Activated T-helper 1 cell treated with anti-CD3 and anti-CD28 coated beads, Interleukin-2, amount 50 U/mL, for 16 hours (primary cell): ENCODE data around the gene HYAL1.
"Not testable (repeated sequence)": the region's sequence is repeated elsewhere in the genome, so short reads cannot be mapped to it uniquely, and the experiment has no call there.

Source experiments
- DNase-seq, 2 donors: peaks; one replicate each; pipeline ENCODE4 v3.0.0-alpha.2; 2020; ENCODE audit warnings: low read depth in 1 of 2, low spot score in 1 of 2

HYAL1 gene

DNA sequence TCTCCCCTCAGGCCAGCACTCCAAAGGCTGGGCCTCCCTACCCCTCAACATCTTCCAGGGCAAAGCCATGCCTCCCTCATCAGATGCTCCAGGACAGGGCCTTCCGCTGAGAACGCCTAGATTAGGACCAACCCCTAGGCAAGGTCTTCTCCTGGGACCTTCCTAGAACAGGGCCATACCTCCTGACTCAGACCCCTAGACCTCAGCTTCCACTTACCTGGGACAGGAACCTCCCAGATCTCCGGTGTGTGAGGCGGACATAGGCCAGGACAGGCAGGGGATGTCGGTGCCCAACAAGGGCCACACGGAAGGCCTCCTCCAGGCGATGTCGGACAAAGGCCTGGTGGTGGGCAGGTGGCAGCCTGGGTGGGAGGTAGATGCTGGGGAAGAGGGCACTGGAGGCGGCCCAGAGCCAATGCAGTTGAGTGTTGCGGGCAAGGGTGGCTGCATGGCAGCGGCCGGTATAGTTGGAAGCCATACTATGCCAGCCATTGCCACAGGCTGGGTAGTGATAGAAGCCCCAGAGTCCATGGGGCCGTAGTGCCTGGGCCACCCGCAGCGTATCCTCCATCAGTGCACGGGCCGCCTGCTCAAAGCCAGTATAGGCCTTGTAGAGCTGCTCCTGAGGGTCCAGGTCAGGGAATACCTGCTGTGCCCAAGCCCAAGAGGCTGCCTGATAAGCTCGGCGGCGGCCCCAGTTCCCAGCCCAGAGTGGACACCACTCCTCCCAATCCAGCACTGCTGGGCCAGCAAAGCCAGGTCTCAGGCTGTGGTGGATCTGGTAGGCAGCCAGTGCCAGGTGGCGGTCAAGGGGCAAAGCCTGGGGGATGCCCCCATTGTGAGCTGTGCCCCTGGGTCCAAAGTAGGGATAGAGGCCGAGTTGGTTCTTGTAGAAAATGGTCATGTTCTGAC lies 8.6 kb downstream of the HYAL1 start:
- no peak for DNase-seq

DNA sequence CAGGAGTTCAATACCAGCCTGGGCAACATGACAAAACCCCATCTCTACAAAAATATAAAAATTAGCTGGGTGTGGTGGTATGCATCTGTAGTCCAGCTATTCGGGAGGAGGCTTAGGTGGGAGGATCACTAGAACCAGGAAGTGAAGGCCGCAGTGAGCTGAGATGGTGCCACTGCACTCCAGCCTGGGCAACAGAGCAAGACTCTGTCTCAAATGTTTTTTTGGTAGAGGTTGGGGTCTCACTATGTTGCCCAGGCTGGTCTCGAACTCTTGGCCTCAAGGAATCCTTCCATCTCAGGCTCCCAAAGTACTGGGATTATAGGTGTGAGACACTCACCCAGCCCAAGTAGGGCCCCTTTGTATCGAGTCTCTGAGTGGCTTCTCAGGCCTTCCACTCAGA lies 9.3 kb downstream of the HYAL1 start:
- no peak for DNase-seq

DNA sequence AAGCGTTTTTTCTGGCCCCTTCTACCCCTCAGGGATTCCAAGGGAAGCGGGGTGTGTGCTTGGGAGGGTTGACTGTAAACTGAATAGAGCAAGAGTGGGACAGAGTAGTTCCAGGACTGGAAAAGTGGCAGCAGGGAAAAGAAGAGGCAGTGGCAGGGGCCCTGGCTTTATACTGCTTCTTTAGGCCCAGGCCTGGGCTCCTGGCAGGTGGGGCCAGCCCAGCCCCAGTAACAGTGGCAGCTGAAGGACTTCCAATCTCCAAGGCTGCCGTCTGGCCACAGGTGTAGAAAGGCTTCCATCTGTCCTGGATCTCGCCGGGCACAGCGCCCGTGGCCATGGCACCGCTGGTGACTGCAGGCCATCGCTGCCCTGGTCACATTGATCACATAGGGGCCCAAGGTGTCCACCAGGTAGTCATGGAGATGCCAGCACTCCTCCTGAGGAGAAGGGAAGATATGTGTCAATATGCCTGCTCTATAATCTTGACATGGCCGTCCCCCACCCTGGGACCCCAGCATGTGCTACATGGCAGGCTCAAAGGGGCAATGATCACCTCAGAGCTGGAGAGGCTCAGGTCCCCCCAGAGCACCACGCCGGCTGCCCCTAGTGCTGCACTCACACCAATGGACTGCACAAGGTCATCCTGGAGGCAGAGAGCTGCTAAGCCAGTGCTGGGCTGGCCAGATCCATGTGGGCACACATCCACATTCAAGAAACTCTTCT lies 10.1 kb downstream of the HYAL1 start:
- DNase-seq: no peak

DNA sequence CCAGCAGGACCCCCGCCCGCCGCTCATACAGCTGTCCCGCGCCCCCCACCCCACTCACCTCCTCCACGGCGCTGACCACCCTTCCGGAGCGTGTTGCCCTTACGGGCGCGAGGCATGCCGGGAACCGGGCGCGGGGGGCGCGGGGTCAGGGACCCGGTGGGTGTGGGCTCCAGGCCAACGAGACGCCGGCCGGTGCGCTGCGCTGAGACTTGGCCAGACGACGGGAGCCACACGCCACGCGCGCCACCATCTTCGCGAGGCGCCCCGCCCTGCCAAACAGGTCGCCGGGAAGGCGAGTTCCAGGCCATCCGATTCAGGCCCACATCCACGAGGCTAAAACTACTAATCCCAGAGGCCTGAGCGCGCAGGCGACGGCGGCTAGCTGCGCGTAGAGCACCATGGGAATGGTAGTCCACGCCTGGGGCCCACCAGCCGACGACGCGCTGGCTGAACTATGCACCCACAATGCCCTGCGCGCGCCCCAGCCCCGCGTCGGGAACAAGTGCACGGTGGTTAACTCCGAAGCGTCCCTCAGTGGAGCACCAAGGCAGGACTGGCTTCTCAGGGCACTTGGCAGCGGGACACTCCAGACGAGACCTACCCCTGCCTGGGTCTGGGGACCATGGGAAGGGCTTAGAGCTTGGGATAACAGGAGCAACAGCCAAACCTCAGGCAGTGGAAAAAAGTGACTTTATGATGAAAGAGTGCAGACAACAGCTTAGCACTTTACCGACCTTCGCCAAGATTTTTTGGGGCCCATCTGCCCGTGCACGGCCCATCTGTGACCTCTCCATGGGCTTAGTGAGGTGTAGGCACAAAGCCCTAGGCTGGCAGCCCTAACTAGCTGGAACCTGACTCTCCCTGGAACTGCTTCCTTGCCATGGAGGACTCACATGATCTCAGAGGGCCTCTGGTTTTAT lies 11.0 kb downstream of the HYAL1 start, which contains the start of gene IFRD2:
TSS of gene IFRD2 (minus strand) at position 271 of the 920 bp plus-strand sequence. CDS start at position 116, 155 bp downstream.
- DNase-seq: peak; percentile 90 to 93

DNA sequence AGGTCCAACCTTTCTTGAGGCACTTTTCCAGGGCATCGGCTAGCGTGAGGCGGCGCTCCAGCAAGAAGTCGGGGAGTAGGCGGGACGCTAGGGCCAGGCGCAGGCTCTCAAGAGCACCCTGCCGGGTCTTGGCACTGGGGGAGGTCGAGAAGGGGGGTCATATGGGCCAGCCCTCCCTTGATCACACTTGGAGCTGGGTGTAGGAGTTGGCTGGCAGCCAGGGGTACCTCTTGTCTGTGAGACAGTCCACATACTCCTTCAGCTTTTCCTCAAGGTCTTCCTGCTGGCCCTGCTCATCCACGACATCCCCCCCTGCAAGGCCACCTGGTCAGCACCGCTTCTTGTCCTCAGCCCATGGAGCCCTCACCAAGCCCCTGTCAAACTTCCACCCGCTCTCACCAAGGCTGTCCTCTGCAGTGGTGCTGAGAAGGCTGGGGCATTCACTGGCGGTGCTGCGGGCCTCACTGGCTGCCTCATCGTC lies 13.2 kb downstream of the HYAL1 start:
- no peak for DNase-seq

DNA sequence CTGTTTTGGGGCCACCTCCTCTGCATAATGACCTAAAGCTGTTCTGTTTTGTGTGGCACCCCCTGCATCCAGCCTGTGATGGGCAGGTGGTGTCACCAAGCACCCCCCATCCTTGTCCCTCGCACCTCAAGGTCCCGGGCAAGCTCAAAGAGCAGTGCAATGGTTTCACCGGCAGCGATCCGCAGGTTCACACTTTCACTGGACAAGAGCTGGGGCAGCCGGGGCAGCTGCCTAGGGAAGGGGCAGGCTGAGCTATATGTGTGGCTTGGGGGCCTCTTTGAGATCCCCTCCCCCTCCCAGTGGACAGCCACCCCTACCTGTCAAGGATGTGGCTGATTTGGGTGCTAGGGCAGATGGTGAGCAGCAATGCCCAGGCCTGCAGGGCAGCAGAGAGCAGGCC lies 14.2 kb downstream of the HYAL1 start:
- no peak for DNase-seq

DNA sequence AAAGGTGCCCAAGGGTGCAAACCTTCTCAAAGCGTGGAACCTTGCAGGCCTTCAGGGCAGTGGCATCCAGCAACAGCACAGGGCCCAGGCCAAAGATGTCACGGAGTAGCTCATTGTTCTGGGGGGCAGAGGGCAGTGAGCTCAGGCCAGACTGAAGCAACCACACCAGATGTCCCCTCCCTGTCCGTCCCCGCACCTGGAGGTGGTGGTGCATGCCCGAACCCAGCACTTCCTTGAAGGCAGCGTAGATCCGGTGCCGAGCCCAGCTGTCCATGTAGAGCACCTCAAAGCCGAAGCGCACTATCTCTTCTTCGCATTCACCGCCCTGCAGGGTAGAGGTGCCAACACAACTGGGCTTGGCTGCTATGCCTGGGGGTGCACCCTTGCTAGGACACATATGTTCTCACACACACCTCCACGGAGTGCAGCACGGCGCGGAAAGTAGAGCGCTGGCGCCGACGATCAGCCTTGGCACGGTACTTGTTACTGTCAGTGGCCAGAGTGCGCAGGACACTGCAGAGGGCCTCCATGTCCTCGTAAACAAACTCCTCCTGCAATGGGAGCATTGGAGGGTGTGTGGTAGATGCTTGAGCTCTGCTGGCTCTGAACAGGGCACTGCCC lies 14.9 kb downstream of the HYAL1 start:
- no peak for DNase-seq

DNA sequence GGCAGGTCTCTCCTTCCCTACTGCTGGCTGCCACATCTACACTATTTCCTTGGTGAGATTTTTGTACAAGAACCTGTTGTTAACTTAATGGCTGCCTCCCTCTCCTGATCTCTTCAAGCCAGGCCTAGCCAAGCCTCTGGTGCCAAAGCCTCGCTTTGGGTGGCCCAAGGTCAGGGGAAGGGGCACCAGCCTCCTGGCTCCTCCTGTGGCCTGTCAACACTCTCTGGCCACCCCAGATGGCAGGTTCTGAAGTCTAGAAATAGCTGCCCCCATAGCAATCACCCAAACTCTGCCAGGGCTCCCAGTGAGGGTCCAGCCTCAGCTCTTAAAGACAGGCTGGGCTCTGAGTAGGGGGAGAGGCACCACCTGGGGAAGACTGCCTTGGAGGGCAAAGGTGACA lies 16.1 kb downstream of the HYAL1 start:
- no peak for DNase-seq

DNA sequence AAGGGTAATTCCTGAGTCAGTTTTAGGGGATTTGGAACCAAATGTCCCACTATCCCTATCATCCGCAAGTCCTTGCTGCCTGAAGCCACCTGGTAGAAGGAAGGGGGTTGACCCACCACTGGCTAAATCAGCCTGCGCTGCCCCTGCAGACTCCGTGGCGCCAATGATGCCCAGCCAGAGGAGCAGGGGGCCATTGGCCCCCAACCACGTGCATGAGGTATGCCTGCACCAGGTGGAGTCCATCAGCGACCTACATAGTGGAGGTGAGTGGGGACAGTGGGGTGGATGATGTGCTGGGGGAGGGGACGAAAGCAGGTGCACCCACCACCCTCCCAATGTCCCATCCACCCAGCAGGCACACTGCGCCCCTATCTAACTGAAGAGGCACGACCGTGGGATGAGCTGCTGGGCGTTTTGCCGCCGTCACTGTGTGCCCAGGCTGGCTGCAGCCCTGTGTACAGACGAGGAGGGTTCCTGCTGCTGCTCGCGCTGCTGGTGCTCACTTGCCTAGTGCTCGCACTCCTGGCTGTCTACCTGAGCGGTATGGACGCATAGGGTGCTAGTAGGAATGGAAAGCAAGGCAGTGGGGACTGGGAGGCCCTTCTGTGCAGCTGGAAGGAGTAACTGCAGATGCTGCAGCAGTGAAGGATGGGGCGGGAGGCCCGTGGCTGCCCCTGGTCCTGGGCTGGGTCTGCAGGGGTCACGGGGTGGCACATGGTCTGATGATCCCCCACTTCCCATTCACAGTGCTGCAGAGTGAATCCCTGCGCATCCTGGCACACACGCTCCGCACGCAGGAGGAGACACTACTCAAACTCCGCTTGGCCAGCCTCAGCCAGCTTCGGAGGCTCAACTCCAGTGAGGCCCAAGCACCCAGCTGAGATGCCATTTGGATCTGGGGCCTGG lies 16.8 kb downstream of the HYAL1 start:
- DNase-seq: no peak

DNA sequence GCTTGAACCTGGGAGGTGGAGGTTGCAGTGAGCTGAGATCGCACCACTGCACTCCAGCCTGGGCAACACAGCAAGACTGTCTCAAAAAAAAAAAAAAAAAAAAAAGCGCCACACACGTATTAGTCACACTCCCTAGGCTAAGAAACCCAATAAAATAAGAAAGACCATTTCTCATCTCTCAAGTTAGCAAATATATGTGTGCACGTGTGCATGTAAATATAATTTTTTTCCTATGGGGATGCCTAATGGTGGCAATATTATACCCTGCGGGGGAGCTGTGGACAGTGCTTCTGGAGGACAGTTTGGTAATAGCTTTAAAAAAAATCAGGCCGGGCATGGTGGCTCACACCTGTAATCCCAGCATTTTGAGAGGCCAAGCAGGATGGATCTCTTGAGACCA lies 19.3 kb downstream of the HYAL1 start:
- DNase-seq: not testable (repeated sequence)

DNA sequence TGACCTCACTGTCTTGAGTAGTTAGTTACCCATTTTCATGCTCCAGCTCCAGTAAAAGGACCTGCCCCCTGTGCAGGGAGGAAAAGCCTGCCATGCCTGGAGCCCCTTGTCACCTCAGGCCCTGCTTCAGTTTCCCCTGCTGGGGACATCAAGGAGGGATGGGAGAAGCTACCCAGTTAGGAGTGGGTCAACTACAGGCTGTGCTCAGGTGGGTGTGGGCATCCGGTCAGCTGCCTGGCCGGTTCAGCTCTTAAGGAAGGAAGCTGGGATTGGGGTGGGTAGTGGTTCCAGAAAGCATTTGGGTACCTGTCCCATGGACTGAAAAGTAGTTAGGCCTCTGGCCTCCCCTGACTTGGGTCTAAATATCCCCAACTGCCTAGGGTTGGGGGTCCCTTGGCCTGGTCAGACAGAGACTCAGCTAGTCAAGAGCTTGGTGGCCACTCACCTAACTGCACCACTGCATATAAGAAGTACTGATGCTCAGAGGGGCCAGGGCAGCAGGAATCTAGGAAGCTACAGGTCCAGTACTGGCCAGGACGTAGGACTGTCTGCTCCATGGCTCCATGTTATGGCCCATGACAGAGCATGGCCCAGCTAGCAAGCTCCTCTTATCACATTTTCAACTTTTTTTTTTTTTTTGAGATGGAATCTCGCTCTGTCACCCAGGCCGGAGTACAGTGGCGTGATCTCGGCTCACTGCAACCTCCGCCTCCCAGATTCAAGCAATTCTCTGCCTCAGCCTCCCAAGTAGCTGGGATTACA lies 23.9 kb downstream of the HYAL1 start:
- DNase-seq: no peak

DNA sequence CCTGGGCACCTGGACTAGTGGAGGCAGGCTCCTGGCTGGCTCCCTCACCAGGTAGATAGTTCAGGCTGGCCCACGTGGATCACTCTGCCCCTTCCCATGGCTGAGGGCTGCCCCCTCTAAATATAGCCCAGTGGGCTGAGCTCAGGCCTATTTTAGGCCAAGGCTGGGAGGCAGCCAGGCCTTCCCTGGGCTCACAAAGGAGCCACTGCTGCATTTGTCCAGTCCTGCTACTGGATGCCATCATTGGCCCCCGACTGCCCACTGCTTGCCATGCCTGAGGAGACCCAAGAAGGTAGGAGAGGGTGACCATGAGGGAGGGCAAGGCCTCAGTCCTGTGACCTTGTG lies 24.5 kb downstream of the HYAL1 start, which contains the start of gene LSMEM2:
TSS of gene LSMEM2 (plus strand) at position 208 of the 345 bp plus-strand sequence. CDS start at position 235, 27 bp downstream.
- no peak for DNase-seq

DNA sequence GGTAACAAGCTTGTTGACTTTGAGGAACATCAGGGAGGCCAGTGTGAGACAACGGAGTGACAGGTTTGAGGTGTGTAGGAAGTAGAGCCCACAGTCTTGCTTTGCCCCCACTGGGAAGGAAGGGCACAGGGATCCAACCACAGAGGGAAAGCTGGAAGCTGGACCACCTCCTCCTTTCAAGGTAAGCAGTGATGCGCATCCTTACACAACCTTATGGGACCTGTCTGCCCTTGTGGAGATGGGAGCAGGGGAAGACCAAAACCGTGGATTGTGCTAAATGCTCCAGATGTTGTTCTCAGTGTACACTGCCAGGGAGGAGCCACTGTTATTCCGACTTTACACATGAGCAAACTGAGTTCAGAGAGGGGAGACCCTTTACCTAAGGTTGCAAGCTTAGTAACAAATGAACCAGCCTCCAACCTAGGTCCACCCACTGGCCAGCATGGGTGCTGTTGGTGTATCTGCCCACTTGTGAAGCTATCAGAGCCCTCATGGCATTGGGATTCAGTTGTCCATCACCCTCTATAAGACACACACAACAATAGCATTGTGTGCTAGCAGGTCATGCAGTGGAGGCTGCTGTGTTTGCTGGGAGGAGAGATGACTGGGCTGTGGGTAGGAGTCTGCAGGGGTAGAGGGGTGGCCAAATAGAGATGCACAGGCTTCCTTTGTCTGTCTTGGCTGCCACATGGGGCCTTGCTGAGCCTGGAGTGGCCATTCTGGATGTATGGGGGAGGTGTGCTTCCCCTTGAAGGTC lies 25.1 kb downstream of the HYAL1 start:
- DNase-seq: no peak

DNA sequence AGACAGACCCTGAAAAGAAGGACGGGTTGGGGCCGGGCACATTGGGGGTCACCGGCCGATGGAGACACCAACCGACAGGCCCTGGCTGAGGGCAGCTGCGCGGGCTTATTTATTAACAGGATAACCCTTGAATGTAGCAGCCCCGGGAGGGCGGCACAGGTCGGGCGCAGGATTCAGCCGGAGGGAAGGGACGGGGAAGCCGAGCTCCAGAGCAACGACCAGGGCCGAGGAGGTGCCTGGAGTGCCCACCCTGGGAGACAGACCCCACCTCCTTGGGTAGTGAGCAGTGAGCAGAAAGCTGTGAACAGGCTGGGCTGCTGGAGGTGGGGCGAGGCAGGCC lies 26.6 kb downstream of the HYAL1 start:
- no peak for DNase-seq

DNA sequence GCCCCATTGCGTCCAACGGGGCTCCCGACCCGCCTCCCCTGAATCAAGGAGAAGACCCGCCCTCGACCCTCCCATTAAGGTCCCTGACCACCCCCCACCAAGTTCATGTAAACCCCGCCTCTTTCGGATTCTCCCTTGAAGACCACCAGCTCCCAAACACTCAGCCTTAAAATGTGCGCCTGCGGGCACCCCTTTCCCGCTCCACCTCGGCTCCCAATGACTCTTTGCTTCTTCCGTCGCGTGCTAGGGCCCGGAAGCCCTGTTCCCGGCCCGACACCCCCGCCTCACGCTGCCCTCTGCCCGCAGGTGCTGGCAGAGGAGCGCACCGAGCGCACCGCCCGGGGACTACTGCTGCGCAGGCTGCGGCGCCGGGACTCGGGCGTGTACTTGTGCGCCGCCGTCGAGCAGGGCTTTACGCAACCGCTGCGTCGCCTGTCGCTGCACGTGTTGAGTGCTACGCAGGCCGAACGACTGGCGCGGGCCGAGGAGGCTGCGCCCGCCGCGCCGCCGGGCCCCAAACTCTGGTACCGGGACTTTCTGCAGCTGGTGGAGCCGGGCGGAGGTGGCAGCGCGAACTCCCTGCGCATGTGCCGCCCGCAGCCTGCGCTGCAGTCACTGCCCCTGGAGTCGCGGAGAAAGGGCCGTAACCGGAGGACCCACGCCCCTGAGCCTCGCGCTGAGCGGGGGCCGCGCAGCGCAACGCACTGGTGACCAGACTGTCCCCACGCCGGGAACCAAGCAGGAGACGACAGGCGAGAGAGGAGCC lies 27.2 kb downstream of the HYAL1 start:
- no peak for DNase-seq

DNA sequence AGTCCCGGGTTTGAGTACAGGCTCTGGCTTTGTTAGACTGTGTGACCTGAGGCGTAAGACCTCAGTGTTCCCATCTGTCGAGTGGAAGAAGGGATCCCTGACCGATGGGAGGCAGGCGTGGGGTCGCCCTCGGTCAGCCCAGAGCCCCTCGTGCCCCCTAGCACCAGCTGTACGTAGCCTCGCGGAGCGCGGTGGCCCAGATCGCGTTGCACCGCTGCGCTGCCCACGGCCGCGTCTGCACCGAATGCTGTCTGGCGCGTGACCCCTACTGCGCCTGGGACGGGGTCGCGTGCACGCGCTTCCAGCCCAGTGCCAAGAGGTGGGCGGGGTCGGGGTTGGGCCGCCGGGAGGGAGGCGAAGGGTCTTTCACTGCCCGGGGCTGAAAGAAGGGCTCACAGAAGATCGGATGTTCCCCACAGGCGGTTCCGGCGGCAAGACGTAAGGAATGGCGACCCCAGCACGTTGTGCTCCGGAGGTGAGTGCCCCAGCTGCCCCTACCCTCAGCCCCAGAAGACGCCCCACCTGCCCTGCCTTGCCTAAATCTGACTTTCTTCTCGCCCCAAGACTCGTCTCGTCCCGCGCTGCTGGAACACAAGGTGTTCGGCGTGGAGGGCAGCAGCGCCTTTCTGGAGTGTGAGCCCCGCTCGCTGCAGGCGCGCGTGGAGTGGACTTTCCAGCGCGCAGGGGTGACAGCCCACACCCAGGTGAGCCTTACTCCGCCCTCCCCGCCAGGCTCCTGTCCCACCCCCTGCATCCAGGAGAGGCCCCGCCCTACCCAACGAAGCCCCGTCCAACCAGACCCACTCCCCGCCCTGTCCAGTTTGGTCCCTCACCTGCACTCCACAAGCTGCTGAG lies 28.0 kb downstream of the HYAL1 start:
- no peak for DNase-seq
